ENCODE measurements around the gene RRBP1. TPM values are rescaled to one million over a fixed set of nuclear protein-coding genes. Genes with fewer than 3 reads are reported as not detected.

Gene RRBP1
- total RNA-seq, 4 donors from 2014 or later: 33.7 to 57.7 (median 43.2) TPM

GRCh38 chr20:17621229-17621968 is 60.6 kb downstream of the RRBP1 start:
- peak in 1 of 2 donors; percentile 77 for DNase-seq (ENCODE audit: low spot score in 2 of 2)
- no peak for TF ChIP-seq POLR2A (IDR thresholded peaks at IDR 0.05)
- no peak for TF ChIP-seq CTCF (IDR thresholded peaks at IDR 0.05)
- H3K4me3 ChIP-seq (ENCODE audit: low read depth, poor library complexity, severe bottlenecking): no peak overlapping the region
- WGBS, 2 donors: 81 to 85% methylated on average over 21 to 24 of the region's 24 CpGs
- intact Hi-C loops (cut with DNase I; ENCODE audit: low total_unique reads): no loop called here

DNA sequence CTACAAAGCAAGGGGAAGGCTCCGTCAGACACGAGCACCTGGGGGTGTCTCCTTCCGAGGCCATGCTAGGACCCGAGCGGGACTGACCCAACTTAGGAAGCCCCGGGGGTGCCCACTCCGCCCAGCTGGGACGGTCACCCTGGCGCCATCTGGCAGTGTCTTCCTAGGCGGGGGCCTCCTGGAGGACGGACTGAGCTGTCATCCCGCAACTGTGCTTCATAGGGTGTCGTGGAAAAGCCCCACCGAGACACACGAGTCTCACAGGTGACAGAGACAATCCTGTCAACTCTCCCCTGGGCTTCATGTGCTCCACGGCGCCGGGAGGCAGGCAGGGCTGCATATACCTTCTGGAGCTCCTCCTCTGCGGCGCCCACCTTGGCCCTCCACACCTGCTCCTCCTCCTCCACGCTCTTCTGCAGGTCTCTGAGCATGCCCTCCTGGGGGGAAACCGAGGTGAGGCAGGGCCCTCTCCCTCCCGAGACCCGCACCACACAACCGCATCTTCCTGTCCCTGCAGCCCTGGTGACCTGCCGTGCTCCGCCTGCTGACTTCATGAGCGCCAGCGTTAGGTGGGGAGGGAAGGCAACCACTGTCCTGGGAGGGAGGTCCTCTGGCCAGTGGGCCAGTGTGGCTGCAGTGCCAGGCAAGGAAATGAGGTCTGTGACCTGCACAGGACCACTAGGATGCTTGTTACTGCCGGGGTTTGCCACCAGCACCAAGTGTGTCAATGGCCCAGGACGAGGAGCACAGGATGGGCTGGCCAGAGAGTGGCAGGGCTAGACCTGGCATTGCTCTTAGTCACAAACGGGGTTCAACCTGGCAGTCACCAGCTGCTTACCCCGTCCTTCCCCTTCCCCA is 61.4 kb downstream of the RRBP1 start:
- 89 to 90% methylated on average over 30 to 33 of the region's 33 CpGs for WGBS, 2 donors
- peak in 1 of 2 donors; percentile 83 for DNase-seq (ENCODE audit: low spot score in 2 of 2)
- TF ChIP-seq POLR2A (IDR thresholded peaks at IDR 0.05): no peak
- TF ChIP-seq CTCF (IDR thresholded peaks at IDR 0.05): no peak
- H3K4me3 ChIP-seq (ENCODE audit: low read depth, poor library complexity, severe bottlenecking): no peak overlapping the region
- intact Hi-C loops (cut with DNase I; ENCODE audit: low total_unique reads): no loop called here

DNA sequence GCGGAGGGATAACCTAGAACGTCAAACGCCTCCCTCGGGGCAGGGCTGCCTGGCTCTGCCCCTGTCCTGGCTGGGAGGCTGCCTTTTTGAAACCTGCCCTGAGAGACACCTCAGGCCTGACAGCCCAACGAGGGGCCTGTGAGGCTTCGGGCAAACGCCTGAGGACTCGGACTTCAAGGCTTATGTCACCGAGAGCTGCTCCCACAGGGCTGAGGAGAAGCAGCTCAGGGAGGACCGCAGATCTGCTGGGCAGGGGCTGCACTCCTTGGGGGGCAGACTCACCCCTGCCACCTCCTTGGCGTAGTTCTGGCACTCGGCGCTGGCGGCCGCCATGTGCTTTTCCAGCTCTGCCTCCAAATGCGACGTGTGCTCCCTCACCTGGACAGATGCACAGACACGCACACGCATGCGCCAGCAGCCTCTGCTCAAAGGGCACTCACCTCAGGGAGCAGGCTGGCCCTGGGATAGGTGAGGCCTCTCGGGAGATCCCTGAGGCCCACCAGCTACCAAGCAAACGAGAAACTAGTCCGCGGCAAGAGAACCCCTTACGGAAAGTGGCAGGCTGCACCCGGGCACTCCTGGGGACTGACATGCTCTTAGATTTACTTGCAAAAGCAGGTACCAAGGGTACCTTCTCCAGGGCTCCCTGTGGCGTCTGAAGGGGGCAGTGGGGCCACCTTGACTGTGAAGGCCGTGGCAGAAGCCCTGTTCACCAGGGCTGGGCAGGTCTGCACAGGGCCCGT is 62.5 kb downstream of the RRBP1 start:
- TF ChIP-seq CTCF (IDR thresholded peaks at IDR 0.05) (no peak), POLR2A (IDR thresholded peaks at IDR 0.05) (no peak)
- DNase-seq (ENCODE audit: low spot score in 2 of 2): peak in 1 of 2 donors; percentile 77
- 84% methylated on average over 18 to 29 of the region's 29 CpGs for WGBS, 2 donors
- no peak overlapping the region for H3K4me3 ChIP-seq (ENCODE audit: low read depth, poor library complexity, severe bottlenecking)
- intact Hi-C loops (cut with DNase I; ENCODE audit: low total_unique reads): loop anchor here (5.0 kb wide), 2 partner anchors 82 to 112 kb away; no protein-coding TSS in a partner anchor

DNA sequence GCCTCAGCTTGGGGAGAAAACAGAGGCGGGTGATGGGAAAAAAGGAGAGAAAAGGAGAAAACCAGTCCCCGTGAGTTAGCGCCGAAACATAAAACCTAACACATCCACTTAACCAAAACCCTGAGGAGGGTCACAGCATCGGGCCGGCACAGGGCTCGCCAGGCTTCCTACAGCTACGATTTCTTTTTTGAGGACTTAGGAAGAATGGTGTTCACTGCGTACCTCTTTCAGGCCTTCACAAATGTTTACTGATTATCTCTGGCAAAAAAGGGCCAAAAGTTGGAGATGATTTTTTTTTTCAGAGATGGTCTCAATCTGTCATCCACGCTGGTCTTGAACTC is 63.4 kb downstream of the RRBP1 start:
- intact Hi-C loops (cut with DNase I; ENCODE audit: low total_unique reads): loop anchor here (5.0 kb wide), 2 partner anchors 81 to 111 kb away; no protein-coding TSS in a partner anchor
- TF ChIP-seq POLR2A (IDR thresholded peaks at IDR 0.05) (no peak), CTCF (IDR thresholded peaks at IDR 0.05) (no peak)
- DNase-seq (ENCODE audit: low spot score in 2 of 2): no peak
- H3K4me3 ChIP-seq (ENCODE audit: low read depth, poor library complexity, severe bottlenecking): no peak overlapping the region
- WGBS, 2 donors: 94 to 97% methylated on average over 10 of the region's 10 CpGs

DNA sequence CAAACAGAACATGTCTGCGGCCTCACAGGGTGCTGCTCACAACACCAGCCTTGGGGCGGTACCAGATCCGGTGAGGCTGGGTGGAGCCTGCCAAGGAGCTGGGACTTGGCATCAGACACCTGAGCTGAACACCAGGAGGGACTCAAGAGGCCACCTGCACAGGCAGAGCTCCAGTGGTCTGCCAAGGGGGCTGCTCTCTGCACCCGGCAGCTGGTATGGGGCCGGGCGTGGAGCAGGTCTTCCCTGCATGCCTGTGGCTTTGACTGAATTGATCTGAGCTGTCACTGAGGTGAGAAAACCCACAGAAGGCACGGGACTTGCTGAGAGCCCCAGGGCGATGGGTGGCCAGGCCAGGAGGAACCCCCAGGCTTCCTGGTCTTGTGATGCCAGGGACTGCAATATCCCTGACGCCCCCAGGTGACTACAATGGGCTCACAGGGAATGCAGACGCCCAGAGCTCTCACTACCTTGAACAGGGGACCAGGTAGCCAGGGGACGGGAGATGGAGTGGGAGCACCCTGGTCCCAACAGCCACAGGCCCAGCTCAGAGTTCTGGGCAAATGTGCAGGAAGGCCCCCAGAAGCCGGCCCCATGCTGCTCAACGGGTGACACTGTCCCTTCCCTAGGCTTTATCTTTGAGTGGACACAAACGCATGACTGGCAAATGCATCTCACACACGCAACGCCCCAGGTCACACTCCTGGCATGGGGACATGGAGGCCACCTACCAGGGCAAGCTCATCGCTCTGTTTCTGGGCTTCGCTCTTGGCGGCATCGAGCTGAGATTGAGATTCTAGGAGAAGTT is 64.0 kb downstream of the RRBP1 start:
- intact Hi-C loops (cut with DNase I; ENCODE audit: low total_unique reads): loop anchor here (5.0 kb wide), 2 partner anchors 81 to 111 kb away; no protein-coding TSS in a partner anchor
- WGBS, 2 donors: 80 to 88% methylated on average over 18 to 20 of the region's 20 CpGs
- TF ChIP-seq CTCF (IDR thresholded peaks at IDR 0.05) (no peak), POLR2A (IDR thresholded peaks at IDR 0.05) (no peak)
- DNase-seq (ENCODE audit: low spot score in 2 of 2): peak in 1 of 2 donors; percentile 85
- H3K4me3 ChIP-seq (ENCODE audit: low read depth, poor library complexity, severe bottlenecking): no peak overlapping the region

All from lower leg skin (tissue), 4 donors.